Measurements from ENCODE around the gene REG4. TPM values are rescaled to one million over a fixed set of nuclear protein-coding genes. Genes with fewer than 3 reads are reported as not detected.
A peak's percentile ranks its signal among the peaks of the same experiment; 100 is the strongest.

Gene REG4
- total and polyA plus RNA-seq, 11 donors, result 0.07 TPM; not detected in 10

DNA sequence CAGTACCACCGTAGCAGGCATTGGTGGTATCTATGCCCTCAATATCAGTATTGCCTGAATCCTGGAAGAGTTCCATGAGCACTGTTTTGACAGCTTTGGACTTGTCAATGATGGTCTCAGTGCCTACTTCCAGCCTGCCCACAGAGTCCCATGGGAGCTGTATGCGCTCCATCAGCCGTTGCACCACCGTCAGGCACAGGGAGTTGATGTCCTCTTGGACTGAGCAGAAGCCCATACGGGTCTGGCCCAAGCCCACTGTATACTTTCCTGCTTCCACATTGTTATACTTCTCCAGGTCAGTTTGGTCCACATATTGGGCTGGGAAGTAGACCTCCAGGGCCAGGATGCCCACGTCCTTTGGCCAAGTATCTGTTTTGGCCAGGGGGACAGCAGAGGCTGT is 47.0 kb downstream of the REG4 start:
- DNase-seq (no peak), ATAC-seq (peak in 3 of 4 donors; percentile 8 to 41 (median 24))
- TF ChIP-seq POLR2A (IDR thresholded peaks at IDR 0.05) (no peak), CTCF (IDR thresholded peaks at IDR 0.05) (no peak)
- intact Hi-C loops (cut with DNase I), result no loop called here
- Histone ChIP-seq H3K27ac (no peak overlapping the region), H3K4me3 (no peak overlapping the region), H3K9me3 (peaks cover 0 to 10% (median 0%) of the 10 kb centered on the region in 12 donors), H3K4me1 (peaks cover 0 to 12% (median 3%) of the 10 kb centered on the region in 12 donors), H3K27me3 (no peaks in the 10 kb centered on the region), H3K36me3 (no peaks in the 10 kb centered on the region)
- 62 to 75% (median 68%) methylated on average over 6 of the region's 6 CpGs for WGBS, 4 donors

DNA sequence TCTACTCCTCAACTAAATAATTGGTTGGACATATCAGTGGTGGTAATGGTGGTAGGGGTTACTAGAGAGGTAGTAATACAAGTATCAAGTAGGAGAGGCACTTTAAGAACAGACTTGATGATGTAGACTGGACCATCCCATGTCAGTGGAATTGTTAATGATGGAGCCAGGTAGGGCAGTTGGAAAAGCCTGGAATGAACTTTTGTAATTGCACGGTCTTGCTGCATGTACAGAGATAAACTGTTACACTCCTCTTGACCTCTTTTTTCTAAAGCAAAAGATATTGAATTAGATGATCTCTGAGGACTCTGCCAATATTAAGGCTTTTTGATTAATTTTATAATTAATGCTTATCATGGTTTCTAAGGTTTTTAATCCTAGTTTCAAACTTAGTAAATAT is 48.3 kb downstream of the REG4 start:
- no peak overlapping the region for H3K4me3 ChIP-seq
- 71 to 76% (median 74%) methylated on average over 1 of the region's 1 CpG for WGBS, 4 donors
- no peak for DNase-seq
- peaks cover 0 to 12% (median 1%) of the 10 kb centered on the region in 12 donors for H3K4me1 ChIP-seq
- intact Hi-C loops (cut with DNase I), result no loop called here
- no peak for ATAC-seq
- no peaks in the 10 kb centered on the region for H3K36me3 ChIP-seq
- H3K27ac ChIP-seq, result no peak overlapping the region
- peaks cover 0 to 10% (median 0%) of the 10 kb centered on the region in 12 donors for H3K9me3 ChIP-seq
- no peak for TF ChIP-seq CTCF (IDR thresholded peaks at IDR 0.05)
- TF ChIP-seq POLR2A (IDR thresholded peaks at IDR 0.05), result no peak
- H3K27me3 ChIP-seq, result no peaks in the 10 kb centered on the region

- ATAC-seq (no peak), DNase-seq (no peak)
- no peaks in the 10 kb centered on the region for H3K36me3 ChIP-seq
- intact Hi-C loops (cut with DNase I), result no loop called here
- no peak overlapping the region for H3K4me3 ChIP-seq
- H3K27me3 ChIP-seq, result no peaks in the 10 kb centered on the region
- H3K4me1 ChIP-seq, result peaks cover 0 to 12% (median 0%) of the 10 kb centered on the region in 12 donors
- no peak overlapping the region for H3K27ac ChIP-seq
- peaks cover 0 to 10% (median 0%) of the 10 kb centered on the region in 12 donors for H3K9me3 ChIP-seq
- TF ChIP-seq CTCF (IDR thresholded peaks at IDR 0.05), result no peak
- 84 to 100% (median 87%) methylated on average over 1 of the region's 1 CpG for WGBS, 4 donors
Observed at GRCh38 chr1:119762409-119762808, 48.9 kb downstream of the REG4 start.

GRCh38 chr1:119758584-119758983 is 52.7 kb downstream of the REG4 start:
- H3K27ac ChIP-seq, result no peak overlapping the region
- no peaks in the 10 kb centered on the region for H3K9me3 ChIP-seq
- intact Hi-C loops (cut with DNase I), result no loop called here
- WGBS, 4 donors, result 77 to 84% (median 82%) methylated on average over 3 of the region's 3 CpGs
- no peaks in the 10 kb centered on the region for H3K4me1 ChIP-seq
- H3K4me3 ChIP-seq, result no peak overlapping the region
- DNase-seq (no peak), ATAC-seq (no peak)
- H3K27me3 ChIP-seq, result no peaks in the 10 kb centered on the region
- no peaks in the 10 kb centered on the region for H3K36me3 ChIP-seq
- TF ChIP-seq CTCF (IDR thresholded peaks at IDR 0.05), result no peak
- TF ChIP-seq POLR2A (IDR thresholded peaks at IDR 0.05), result no peak

Data from heart left ventricle (tissue), 16 donors.